HepG2 (cell line): ENCODE measurements around the gene SYPL1. TPM values are rescaled to one million over a fixed set of nuclear protein-coding genes. Genes with fewer than 3 reads are reported as not detected.

Source experiments
- ATAC-seq: fragments of 200-7000 bp; cut with Tn5 transposase; 3 replicates; pipeline ENCODE4 v1.9.1; 2020; ENCODE audit warnings: mild to moderate bottlenecking, moderate library complexity
- BruUV-seq: library from RNA; stranded (reverse); fragments of 400-500 nt; replicated peaks from 2 replicates; lab custom pipeline; 2021; lab: Mats Ljungman, UMichigan
- CTCF ChIA-PET: fragments of 300-600 bp; formaldehyde crosslinking; extraction: SDS; loops from one replicate; lab custom pipeline; 2021; ENCODE audit warnings: low total read pairs, inconsistent platforms, low intra/inter-chr PET ratio; lab: Yijun Ruan, JAX
- POLR2A ChIA-PET: fragments of 350-600 bp; sonication (Branson Sonifier 250); formaldehyde crosslinking; loops from one replicate; lab custom pipeline; 2020; ENCODE audit warnings: antibody characterized with exemption, inconsistent platforms; lab: Yijun Ruan, JAX
- DNase-seq: peaks from one replicate; pipeline ENCODE4 v3.0.0-alpha.2; 2015; ENCODE audit warnings: low spot score
- FAIRE-seq: peaks from 3 replicates; lab custom pipeline; 2011; peaks lifted over from hg19 to GRCh38; lab: Jason Lieb, UNC
- H2AFZ ChIP-seq: one replicate; pipeline ENCODE4 v1.6.1; 2011; ENCODE audit warnings: low read length, inconsistent platforms
- H3K27ac ChIP-seq: fragments of 300-600 bp; 3 replicates; pipeline ENCODE4 v1.8.0; 2011; ENCODE audit warnings: mixed run types, mild to moderate bottlenecking, mixed read lengths, low read length, inconsistent platforms; ENCODE audit not compliant: insufficient read depth; ENCODE audit errors: extremely low read length
- H3K27me3 ChIP-seq, 2 experiments: fragments of 200-600 bp in 1 of 2; 2 replicates in 1 of 2; 3 replicates in 1 of 2; pipeline versions ENCODE4 v1.6.0 to v1.8.0; 2011; ENCODE audit warnings: low read length in 2 of 2, mild to moderate bottlenecking in 2 of 2, moderate library complexity in 2 of 2, inconsistent platforms in 1 of 2; ENCODE audit not compliant: insufficient read depth in 2 of 2, control insufficient read depth in 1 of 2
- H3K36me3 ChIP-seq, 2 experiments: fragments of 200-600 bp in 1 of 2; replicated peaks in 1 of 2; 2 replicates in 1 of 2; 3 replicates in 1 of 2; pipeline versions ENCODE4 v1.5.1 to v1.8.0; 2011; ENCODE audit warnings: low read length in 2 of 2, inconsistent platforms in 1 of 2; ENCODE audit not compliant: insufficient read depth in 2 of 2, control insufficient read depth in 1 of 2
- H3K4me1 ChIP-seq: 2 replicates; pipeline ENCODE4 v1.5.1; 2012; ENCODE audit warnings: low read length, inconsistent platforms; ENCODE audit not compliant: insufficient read depth
- H3K4me2 ChIP-seq: 2 replicates; pipeline ENCODE4 v1.6.0; 2011; ENCODE audit warnings: low read depth, low read length, inconsistent platforms
- H3K4me3 ChIP-seq, 3 experiments: fragments of 200-600 bp in 1 of 3; sonication (generic), shearing (Covaris generic) in 1 of 3; replicated peaks in 1 of 3; 2 replicates each; pipeline ENCODE4 v1.5.1; 2011 to 2016; ENCODE audit warnings: low read length in 3 of 3, inconsistent platforms in 2 of 3, low read depth in 2 of 3, mild to moderate bottlenecking in 2 of 3, control low read depth in 1 of 3, mixed read lengths in 1 of 3; ENCODE audit not compliant: insufficient read depth in 1 of 3
- H3K79me2 ChIP-seq: one replicate; pipeline ENCODE4 v1.6.1; 2011; ENCODE audit warnings: low read length, inconsistent platforms; ENCODE audit not compliant: insufficient read depth
- H3K9ac ChIP-seq: 2 replicates; pipeline ENCODE4 v1.6.0; 2011; ENCODE audit warnings: mild to moderate bottlenecking, low read depth, low read length, inconsistent platforms; ENCODE audit not compliant: insufficient read depth
- H3K9me3 ChIP-seq: 2 replicates; pipeline ENCODE4 v1.5.1; 2012; ENCODE audit warnings: mild to moderate bottlenecking, low read length
- H4K20me1 ChIP-seq: 2 replicates; pipeline ENCODE4 v1.6.0; 2011; ENCODE audit warnings: inconsistent platforms, mild to moderate bottlenecking, low read length, moderate library complexity; ENCODE audit not compliant: insufficient read depth
- AGO2 ChIP-seq: fragments of 200-400 bp; formaldehyde crosslinking; optimal IDR thresholded peaks from 2 replicates; pipeline ENCODE3; 2017; ENCODE audit warnings: mild to moderate bottlenecking, low read depth, low read length, moderate library complexity
- ASH2L ChIP-seq: fragments of 300-600, 200-600 bp; sonication (generic); IDR thresholded peaks from 2 replicates; pipeline ENCODE4 v1.7.0; 2017; ENCODE audit warnings: low read depth, mild to moderate bottlenecking, moderate library complexity, mixed read lengths, low read length; ENCODE audit not compliant: insufficient read length
- HES4 ChIP-seq: sonication (generic); formaldehyde crosslinking; IDR thresholded peaks from 2 replicates; pipeline ENCODE4 v1.9.0; 2021; ENCODE audit warnings: mild to moderate bottlenecking, missing genetic modification reagents, borderline replicate concordance
- PHB2 ChIP-seq: fragments of 450-650 bp; IDR thresholded peaks from 2 replicates; pipeline ENCODE4 v1.6.1; 2018; ENCODE audit not compliant: partially characterized antibody
- PRPF4 ChIP-seq: fragments of 200-400 bp; formaldehyde crosslinking; IDR thresholded peaks from 2 replicates; pipeline ENCODE4 v1.6.1; 2016; ENCODE audit warnings: low read length, low read depth; ENCODE audit not compliant: poor library complexity, severe bottlenecking
- REXO4 ChIP-seq: sonication (generic); formaldehyde crosslinking; IDR thresholded peaks from 2 replicates; pipeline ENCODE4 v1.8.0; 2022; ENCODE audit warnings: missing genetic modification reagents, mild to moderate bottlenecking, borderline replicate concordance
- RXRA ChIP-seq: sonication (generic); formaldehyde crosslinking; IDR thresholded peaks from 2 replicates; pipeline ENCODE4 v1.5.1; 2020; ENCODE audit warnings: missing genetic modification reagents
- SP2 ChIP-seq: sonication (generic); formaldehyde crosslinking; IDR thresholded peaks from 2 replicates; pipeline ENCODE4 v1.5.1; 2020; ENCODE audit warnings: mild to moderate bottlenecking, missing genetic modification reagents
- ZNF629 ChIP-seq: sonication (generic); formaldehyde crosslinking; conservative IDR thresholded peaks from 2 replicates; pipeline ENCODE4 v1.5.0; 2020; ENCODE audit warnings: missing genetic modification reagents
- ZNF674 ChIP-seq: sonication (generic); formaldehyde crosslinking; IDR thresholded peaks from 2 replicates; pipeline ENCODE4 v1.5.0; 2020; ENCODE audit warnings: low read depth, mild to moderate bottlenecking, missing genetic modification reagents
- WGBS: methylation state at CpG from one replicate; pipeline ENCODE4 v1.1.6; 2017; ENCODE audit warnings: low lambda C conversion rate; 5-methylcytosine and 5-hydroxymethylcytosine counted together
- in situ Hi-C: cut with HindIII; loops from 2 replicates; pipeline ENCODE4 v1.10.0; 2017; ENCODE audit warnings: low pct_unique_long_range_greater_than_20kb; ENCODE audit not compliant: extremely low pct_ligation_motif_present
- intact Hi-C: fragments of 100-400 bp; cut with micrococcal nuclease; formaldehyde crosslinking; loops from one replicate; pipeline ENCODE4 v1.10.0; 2022; ENCODE audit not compliant: unreplicated experiment
- polyA plus RNA-seq, 8 experiments: library from polyadenylated mRNA; depleted of rRNA in 3 of 8; stranded (reverse) in 7 of 8; unstranded in 1 of 8; fragments of >200 nt; fragmentation: Illumina TruSeq in 4 of 8; extraction: Trizol in 4 of 8; gene quantifications; 2 replicates each; pipeline versions ENCODE4 v1.2.1 to v1.2.3, GENCODE V29; 2011 to 2016; ENCODE audit warnings: low read depth in 4 of 8, missing spikeins in 1 of 8, mixed read lengths in 1 of 8; ENCODE audit not compliant: insufficient read depth in 1 of 8
- total RNA-seq, 5 experiments: library from RNA; depleted of rRNA; stranded (reverse); fragments of >200 nt; fragmentation: Illumina TruSeq; extraction: Trizol; gene quantifications; 2 replicates each; pipeline ENCODE4 v1.2.3, GENCODE V29; 2016; ENCODE audit warnings: low read depth in 1 of 5
- TF ChIP-seq, protein P1 (sequence below): conservative IDR thresholded peaks from 2 replicates; pipeline ENCODE4 v1.6.1; 2018; ENCODE audit warnings: missing genetic modification reagents
- TF ChIP-seq, protein P2 (sequence below): sonication (generic); formaldehyde crosslinking; IDR thresholded peaks from 2 replicates; pipeline ENCODE4 v1.4.0; 2020; ENCODE audit warnings: missing genetic modification reagents

SYPL1 gene
- total and polyA plus RNA-seq, 2 of the 13 experiments (the other 11 are each of a cell fraction or from before 2014, with no cell fraction given) = 27.5 to 40.2 TPM

DNA sequence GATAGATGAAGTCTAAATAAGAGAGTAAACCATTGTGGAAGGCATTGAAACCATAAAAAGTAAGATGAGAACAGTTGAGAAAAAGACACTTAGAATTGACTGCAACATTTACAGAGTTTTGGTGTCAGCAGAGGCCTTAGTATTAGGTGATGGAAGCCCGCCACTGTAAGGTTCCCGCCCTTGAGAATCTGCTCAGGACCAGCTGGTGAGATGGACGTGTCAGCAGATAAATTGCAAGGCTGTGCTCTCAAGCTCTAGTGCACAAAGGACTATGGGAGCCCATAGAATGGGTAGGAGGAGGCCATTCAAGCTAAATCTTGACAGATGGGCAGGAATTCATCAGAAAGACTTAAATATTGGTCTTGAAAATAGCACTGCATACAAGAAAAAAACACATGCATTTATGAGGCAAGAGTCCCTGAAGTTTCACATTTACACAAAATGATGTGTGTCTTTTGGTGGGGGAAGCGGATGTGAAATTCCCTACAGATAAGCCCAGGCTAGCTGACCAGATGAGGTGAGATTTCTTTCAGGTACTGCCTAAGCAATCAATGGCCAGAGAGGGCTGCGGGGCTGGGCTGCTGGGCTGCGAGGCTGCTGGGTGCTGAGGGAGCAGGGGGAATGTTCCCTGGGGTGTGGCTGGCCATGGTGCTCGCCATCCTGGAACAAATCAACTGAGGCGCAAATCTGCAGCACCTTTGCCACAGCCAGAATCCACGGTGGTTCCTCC is 42.5 kb downstream of the SYPL1 start:
- Histone ChIP-seq H3K4me3 (no peak overlapping the region), H3K4me2 (no peak overlapping the region), H3K9me3 (no peaks in the 10 kb centered on the region), H2AFZ (no peak overlapping the region), H3K9ac (no peak overlapping the region), H3K27ac (no peak overlapping the region), H3K4me1 (peaks cover 89% of the 10 kb centered on the region), H3K36me3 (no peaks in the 10 kb centered on the region), H4K20me1 (no peaks in the 10 kb centered on the region), H3K79me2 (no peaks in the 10 kb centered on the region), H3K27me3 (no peaks in the 10 kb centered on the region; a peak in 1 of 5 replicates)
- in situ Hi-C loops (no loop called here), intact Hi-C loops (no loop called here)
- DNase-seq (no peak), ATAC-seq (no peak), FAIRE-seq (no peak)
- BruUV-seq = no TSS peak
- 65% methylated on average over 6 of the region's 9 CpGs for WGBS
- ChIA-PET POLR2A (no interaction called here), CTCF (no interaction called here)
- no peak for TF ChIP-seq REXO4 (CRISPR knock-in tag)

DNA sequence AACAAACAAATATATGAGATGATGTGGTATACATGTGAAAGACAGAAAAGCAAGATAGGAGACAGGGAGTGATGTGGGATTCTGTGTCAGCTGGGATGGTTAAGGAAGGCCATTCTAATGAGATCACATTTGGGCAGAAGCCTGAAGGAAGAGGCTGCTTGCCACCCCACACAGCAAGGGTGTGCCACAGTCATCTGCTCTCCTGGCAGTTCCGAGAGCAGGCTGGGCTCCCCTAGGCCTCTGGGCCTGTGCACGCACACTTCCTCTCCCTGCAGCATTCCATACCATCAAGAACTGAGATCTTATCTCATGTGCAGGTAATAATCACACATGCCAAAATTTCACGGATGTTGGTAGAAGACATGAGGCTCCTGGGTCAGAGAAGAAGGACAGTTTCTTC is 43.1 kb downstream of the SYPL1 start:
- H3K9ac ChIP-seq = no peak overlapping the region
- H3K9me3 ChIP-seq = no peaks in the 10 kb centered on the region
- H3K36me3 ChIP-seq = no peaks in the 10 kb centered on the region
- no peaks in the 10 kb centered on the region for H4K20me1 ChIP-seq
- CTCF ChIA-PET = no interaction called here
- DNase-seq = no peak
- POLR2A ChIA-PET = no interaction called here
- H2AFZ ChIP-seq = no peak overlapping the region
- H3K27ac ChIP-seq = no peak overlapping the region
- no peaks in the 10 kb centered on the region for H3K79me2 ChIP-seq
- BruUV-seq = no TSS peak
- peaks cover 89% of the 10 kb centered on the region for H3K4me1 ChIP-seq
- in situ Hi-C loops (no loop called here), intact Hi-C loops (no loop called here)
- WGBS = 29% methylated on average over 2 of the region's 3 CpGs
- no peak for FAIRE-seq
- no peak for ATAC-seq
- no peak overlapping the region for H3K4me3 ChIP-seq
- peaks cover 3 to 5% of the 10 kb centered on the region in 2 experiments; a peak in 2 of 5 replicates for H3K27me3 ChIP-seq
- H3K4me2 ChIP-seq = no peak overlapping the region
- TF ChIP-seq ASH2L = no peak
- TF ChIP-seq, protein P1, sequence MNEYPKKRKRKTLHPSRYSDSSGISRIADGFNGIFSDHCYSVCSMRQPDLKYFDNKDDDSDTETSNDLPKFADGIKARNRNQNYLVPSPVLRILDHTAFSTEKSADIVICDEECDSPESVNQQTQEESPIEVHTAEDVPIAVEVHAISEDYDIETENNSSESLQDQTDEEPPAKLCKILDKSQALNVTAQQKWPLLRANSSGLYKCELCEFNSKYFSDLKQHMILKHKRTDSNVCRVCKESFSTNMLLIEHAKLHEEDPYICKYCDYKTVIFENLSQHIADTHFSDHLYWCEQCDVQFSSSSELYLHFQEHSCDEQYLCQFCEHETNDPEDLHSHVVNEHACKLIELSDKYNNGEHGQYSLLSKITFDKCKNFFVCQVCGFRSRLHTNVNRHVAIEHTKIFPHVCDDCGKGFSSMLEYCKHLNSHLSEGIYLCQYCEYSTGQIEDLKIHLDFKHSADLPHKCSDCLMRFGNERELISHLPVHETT = no peak
- no peak for TF ChIP-seq RXRA (CRISPR knock-in tag)
- TF ChIP-seq HES4 = no peak
- TF ChIP-seq PHB2 = no peak
- no peak for TF ChIP-seq PRPF4
- no peak for TF ChIP-seq ZNF674 (CRISPR knock-in tag)
- TF ChIP-seq, protein P2, sequence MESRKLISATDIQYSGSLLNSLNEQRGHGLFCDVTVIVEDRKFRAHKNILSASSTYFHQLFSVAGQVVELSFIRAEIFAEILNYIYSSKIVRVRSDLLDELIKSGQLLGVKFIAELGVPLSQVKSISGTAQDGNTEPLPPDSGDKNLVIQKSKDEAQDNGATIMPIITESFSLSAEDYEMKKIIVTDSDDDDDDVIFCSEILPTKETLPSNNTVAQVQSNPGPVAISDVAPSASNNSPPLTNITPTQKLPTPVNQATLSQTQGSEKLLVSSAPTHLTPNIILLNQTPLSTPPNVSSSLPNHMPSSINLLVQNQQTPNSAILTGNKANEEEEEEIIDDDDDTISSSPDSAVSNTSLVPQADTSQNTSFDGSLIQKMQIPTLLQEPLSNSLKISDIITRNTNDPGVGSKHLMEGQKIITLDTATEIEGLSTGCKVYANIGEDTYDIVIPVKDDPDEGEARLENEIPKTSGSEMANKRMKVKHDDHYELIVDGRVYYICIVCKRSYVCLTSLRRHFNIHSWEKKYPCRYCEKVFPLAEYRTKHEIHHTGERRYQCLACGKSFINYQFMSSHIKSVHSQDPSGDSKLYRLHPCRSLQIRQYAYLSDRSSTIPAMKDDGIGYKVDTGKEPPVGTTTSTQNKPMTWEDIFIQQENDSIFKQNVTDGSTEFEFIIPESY (CRISPR knock-in tag) = no peak
- TF ChIP-seq AGO2 = no peak
- no peak for TF ChIP-seq ZNF629 (CRISPR knock-in tag)
- no peak for TF ChIP-seq SP2 (CRISPR knock-in tag)
